ENCODE measurements around the gene CRCP.

CRCP gene

DNA sequence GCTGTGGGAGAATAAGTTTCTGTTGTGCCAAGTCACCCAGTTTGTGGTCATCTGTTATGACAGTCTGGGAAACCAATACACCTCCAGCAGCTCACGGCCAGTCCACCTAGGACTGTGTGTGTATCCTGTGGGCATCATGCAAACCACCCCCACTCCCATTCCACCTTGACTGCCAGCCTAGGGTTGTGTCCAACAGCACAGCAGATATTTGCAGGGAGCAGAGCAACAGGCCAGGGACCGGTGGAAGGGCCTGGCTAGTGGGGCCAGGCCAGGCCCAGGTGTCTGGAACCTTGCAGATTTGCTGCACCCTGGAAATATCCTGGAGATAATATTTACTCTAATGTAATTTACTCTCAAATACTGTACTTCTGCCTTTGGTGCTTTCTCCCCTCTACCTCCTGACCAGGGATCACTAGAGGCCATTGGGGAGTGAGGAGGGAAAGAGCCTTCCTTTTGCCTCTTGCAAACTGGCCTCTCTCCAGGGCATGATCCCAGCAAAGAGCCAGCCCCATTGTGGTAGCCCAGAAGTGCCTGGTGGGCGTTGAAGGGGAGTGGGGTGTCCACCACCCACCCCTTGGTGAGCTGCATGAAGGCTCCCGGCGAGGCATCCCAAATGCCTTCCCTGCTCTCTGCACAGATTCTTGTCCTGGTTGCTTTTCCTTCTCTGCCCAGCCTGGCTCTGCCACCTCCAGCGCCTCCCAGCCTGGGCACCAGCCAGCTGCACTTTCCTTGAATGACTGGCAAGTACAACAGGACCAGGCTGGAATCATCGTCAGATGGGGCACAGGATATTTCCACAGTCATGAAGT is 75.3 kb downstream of the CRCP start:
- no peak for DNase-seq (ENCODE audit: low read depth in 3 of 3)

DNA sequence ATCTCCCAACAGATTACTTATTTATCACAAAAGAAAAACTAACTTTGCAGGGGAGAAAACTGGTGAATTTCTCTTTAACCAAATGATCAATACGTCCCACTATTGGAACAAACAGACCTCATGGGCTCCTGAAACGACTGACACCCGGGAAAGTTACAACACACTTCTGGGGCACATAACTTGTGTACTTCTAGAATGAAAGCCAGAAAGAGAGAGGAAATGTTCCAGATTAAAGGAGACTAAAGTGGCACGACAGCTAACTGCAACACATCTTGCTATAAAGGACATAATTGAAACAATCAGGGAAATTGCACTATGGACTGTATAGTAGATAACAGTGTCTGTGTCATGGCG is 75.8 kb downstream of the CRCP start:
- DNase-seq (ENCODE audit: low read depth in 3 of 3): no peak

GRCh38 chr7:66193146-66193725 is 78.6 kb downstream of the CRCP start:
- no peak for DNase-seq (ENCODE audit: low read depth in 3 of 3)

- DNase-seq (ENCODE audit: low read depth in 3 of 3): no peak
Measured at GRCh38 chr7:66198469-66198868, 83.8 kb downstream of the CRCP start.

GRCh38 chr7:66198956-66199355 is 84.3 kb downstream of the CRCP start:
- DNase-seq (ENCODE audit: low read depth in 3 of 3): no peak

DNA sequence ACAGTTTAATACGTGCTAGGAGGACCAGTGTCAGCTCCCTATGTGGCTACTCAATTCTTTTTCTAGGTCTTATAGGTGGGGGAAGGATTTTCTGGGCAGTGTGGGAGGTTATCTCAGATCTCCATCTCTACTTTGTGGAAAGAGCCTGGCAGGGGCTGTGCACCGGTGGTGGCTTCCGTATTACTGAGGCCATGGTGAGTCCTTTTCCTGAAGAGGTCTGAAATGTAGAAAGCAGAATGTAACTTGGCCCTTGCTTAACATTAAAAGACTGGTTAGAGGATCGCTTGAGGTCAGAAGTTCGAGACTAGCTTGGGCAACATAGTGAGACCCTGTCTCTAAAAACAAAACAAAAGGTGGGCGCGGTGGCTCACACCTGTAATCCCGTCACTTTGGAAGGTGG is 87.8 kb downstream of the CRCP start:
- DNase-seq (ENCODE audit: low read depth in 3 of 3): no peak

Measured in stimulated activated CD4-positive, alpha-beta T cell treated with anti-CD3 and anti-CD28 coated beads, TNF-alpha, amount 100 ng/mL, for 48 hours (primary cell).